ENCODE measurements around the gene DCLK2. TPM values are rescaled to one million over a fixed set of nuclear protein-coding genes. Genes with fewer than 3 reads are reported as not detected.
"Not testable (repeated sequence)": the region's sequence is repeated elsewhere in the genome, so short reads cannot be mapped to it uniquely, and the experiment has no call there.

Gene DCLK2
- total RNA-seq, 2 experiments from 2014 or later: not detected

- ATAC-seq (ENCODE audit: low read depth) (no peak), DNase-seq (no peak)
- no peak overlapping the region for H3K27ac Mint-ChIP-seq
- no peaks in the 10 kb centered on the region for H3K9me3 Mint-ChIP-seq
- H3K27me3 Mint-ChIP-seq: peaks cover 3% of the 10 kb centered on the region
- POLR2A ChIA-PET: interaction anchor here (0.5 kb wide), 1 partner anchor 121 kb away, joined by 3 read pairs; no protein-coding TSS in a partner anchor
- no peak overlapping the region for H3K4me3 Mint-ChIP-seq
- H3K4me1 Mint-ChIP-seq: no peaks in the 10 kb centered on the region
- H3K36me3 Mint-ChIP-seq: no peaks in the 10 kb centered on the region
Observed at GRCh38 chr4:150158041-150158440, 79.8 kb downstream of the DCLK2 start.

- no peaks in the 10 kb centered on the region for H3K4me1 Mint-ChIP-seq
- H3K4me3 Mint-ChIP-seq: no peak overlapping the region
- POLR2A ChIA-PET: no interaction called here
- H3K27ac Mint-ChIP-seq: no peak overlapping the region
- no peak for ATAC-seq (ENCODE audit: low read depth)
- no peaks in the 10 kb centered on the region for H3K9me3 Mint-ChIP-seq
- DNase-seq: no peak
- H3K36me3 Mint-ChIP-seq: no peaks in the 10 kb centered on the region
- peaks cover 3% of the 10 kb centered on the region for H3K27me3 Mint-ChIP-seq
Observed at GRCh38 chr4:150160473-150160872, 82.2 kb downstream of the DCLK2 start.

- ATAC-seq (ENCODE audit: low read depth) (no peak), DNase-seq (no peak)
- Mint-ChIP-seq H3K9me3 (no peaks in the 10 kb centered on the region), H3K4me3 (no peak overlapping the region), H3K36me3 (no peaks in the 10 kb centered on the region), H3K4me1 (no peaks in the 10 kb centered on the region), H3K27me3 (peaks cover 3% of the 10 kb centered on the region), H3K27ac (no peak overlapping the region)
- POLR2A ChIA-PET: no interaction called here
Observed at GRCh38 chr4:150161109-150161508, 82.9 kb downstream of the DCLK2 start.

DNA sequence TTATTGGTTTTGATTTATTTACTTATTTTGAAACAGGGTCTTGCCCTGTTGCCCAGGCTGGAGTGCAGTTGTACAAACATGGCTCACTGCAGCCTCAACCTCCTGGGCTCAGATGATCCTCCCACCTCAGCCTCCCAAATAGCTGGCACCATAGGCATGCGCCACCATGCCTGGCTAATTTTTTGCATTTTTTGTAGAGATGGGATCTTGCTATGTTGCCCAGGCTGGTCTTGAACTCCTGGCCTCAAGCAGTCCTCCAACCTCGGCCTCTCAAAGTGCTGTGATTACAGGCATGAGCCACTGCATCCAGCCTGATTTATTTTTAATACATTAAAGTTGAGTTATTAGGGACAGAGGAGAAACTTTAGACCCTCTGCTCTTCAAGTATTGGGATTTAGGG is 83.8 kb downstream of the DCLK2 start:
- ATAC-seq (ENCODE audit: low read depth); H3K36me3 Mint-ChIP-seq; H3K4me3 Mint-ChIP-seq; H3K27me3 Mint-ChIP-seq; POLR2A ChIA-PET; DNase-seq; H3K9me3 Mint-ChIP-seq; H3K27ac Mint-ChIP-seq; H3K4me1 Mint-ChIP-seq: not testable (repeated sequence)

DNA sequence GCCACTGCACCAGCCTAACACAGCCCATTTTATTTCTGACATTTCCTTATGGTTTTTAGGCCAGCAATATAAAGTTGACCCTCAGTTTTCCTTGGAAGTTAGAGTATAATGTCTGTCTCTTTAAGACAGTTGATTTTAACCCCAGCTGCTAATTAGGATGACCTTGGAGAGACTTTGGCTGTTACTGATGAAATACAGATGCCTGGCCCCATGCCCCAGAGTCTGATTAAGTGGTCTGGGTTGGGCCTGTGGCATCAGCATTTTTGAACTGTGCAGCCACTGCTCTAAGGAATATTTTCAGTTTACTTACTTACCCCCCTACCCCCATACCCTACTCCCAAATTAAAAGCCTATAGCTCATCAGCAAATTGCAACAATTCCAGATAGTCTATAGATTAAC is 85.8 kb downstream of the DCLK2 start:
- H3K36me3 Mint-ChIP-seq: no peaks in the 10 kb centered on the region
- ATAC-seq (ENCODE audit: low read depth) (no peak), DNase-seq (no peak)
- H3K4me3 Mint-ChIP-seq: no peak overlapping the region
- H3K9me3 Mint-ChIP-seq: no peaks in the 10 kb centered on the region
- no peaks in the 10 kb centered on the region for H3K4me1 Mint-ChIP-seq
- H3K27me3 Mint-ChIP-seq: no peaks in the 10 kb centered on the region
- H3K27ac Mint-ChIP-seq: no peak overlapping the region
- POLR2A ChIA-PET: no interaction called here

DNA sequence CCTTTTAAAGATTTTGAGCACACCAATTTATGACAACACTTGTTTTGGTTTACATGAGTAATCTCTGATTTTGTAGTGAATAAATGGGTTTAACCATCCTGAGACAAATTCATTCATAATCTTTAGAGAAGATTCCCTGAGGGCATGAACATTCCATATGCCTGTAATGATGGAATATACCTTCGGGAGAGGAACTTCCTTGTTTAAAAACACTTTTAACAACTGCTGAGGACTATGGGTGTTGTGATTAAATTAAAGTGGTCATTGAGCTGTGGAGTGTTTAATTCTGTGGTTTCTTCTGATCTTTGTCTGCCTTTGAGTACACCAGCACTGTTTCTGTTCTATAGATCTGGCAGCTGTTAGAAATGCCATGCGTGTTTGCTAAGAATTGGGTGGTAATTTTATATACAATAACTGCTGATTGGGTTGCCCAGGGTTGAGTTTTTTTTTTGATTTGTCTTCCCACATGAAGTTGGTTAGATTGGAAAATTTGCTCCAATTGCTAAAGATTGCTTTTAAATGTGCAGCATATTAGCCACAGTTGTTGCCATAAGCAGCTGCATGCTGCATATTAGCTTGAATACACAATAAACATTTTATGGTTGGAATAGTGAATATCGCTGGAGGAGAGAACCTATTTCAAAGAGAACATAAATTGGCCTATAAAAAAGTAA is 86.8 kb downstream of the DCLK2 start:
- H3K9me3 Mint-ChIP-seq: no peaks in the 10 kb centered on the region
- H3K36me3 Mint-ChIP-seq: no peaks in the 10 kb centered on the region
- POLR2A ChIA-PET: no interaction called here
- H3K27ac Mint-ChIP-seq: no peak overlapping the region
- no peak for ATAC-seq (ENCODE audit: low read depth)
- DNase-seq: no peak
- H3K4me3 Mint-ChIP-seq: no peak overlapping the region
- no peaks in the 10 kb centered on the region for H3K4me1 Mint-ChIP-seq
- peaks cover 2% of the 10 kb centered on the region for H3K27me3 Mint-ChIP-seq

DNA sequence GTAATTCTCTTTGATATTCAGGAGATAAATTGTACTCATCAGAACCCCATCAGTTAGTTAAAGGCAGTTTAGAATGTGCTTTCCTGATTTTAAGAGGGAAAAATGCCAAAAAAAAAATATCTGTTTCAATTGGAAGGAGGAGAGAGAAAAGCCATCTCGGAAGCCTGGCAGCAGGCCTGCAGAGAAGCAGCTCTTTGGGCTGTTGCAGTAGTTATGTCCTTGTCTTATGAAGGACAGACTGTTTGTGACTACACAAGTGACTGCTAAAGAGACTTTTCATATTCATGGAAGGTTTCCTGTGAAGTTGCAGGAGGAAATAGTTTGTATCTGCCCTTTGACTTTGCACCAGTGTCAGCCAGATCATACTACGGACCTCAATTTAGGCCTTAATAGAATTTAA is 88.8 kb downstream of the DCLK2 start:
- ATAC-seq (ENCODE audit: low read depth): no peak
- no peaks in the 10 kb centered on the region for H3K4me1 Mint-ChIP-seq
- H3K27ac Mint-ChIP-seq: no peak overlapping the region
- POLR2A ChIA-PET: no interaction called here
- peaks cover 2% of the 10 kb centered on the region for H3K27me3 Mint-ChIP-seq
- no peak overlapping the region for H3K4me3 Mint-ChIP-seq
- DNase-seq: no peak
- H3K9me3 Mint-ChIP-seq: no peaks in the 10 kb centered on the region
- no peaks in the 10 kb centered on the region for H3K36me3 Mint-ChIP-seq

- Mint-ChIP-seq H3K27me3 (peaks cover 11% of the 10 kb centered on the region), H3K27ac (no peak overlapping the region), H3K4me1 (no peaks in the 10 kb centered on the region), H3K4me3 (no peak overlapping the region), H3K9me3 (no peaks in the 10 kb centered on the region), H3K36me3 (no peaks in the 10 kb centered on the region)
- DNase-seq: no peak
- no peak for ATAC-seq (ENCODE audit: low read depth)
- POLR2A ChIA-PET: no interaction called here
Observed at GRCh38 chr4:150173432-150173861, 95.2 kb downstream of the DCLK2 start.

DNA sequence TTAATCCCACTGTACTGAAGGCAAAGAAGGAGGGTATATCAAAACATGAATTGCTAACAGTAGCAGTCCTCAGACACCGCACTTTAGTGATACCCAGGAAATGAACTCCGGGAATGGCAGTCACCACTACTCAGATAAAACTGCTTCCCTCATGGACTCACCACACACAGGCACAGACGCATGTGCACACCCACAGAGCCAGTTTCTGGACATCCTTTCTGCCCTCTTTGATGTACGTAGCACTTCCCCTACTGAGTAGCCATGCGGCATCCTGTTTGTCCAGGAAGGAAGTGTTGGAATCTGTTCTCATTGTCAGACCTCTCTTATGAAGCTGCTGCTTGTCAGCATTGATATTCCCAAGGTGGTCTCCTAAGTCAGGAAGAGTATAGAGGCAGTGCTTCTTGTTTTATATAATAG is 95.7 kb downstream of the DCLK2 start:
- POLR2A ChIA-PET: no interaction called here
- Mint-ChIP-seq H3K27me3 (peaks cover 15% of the 10 kb centered on the region), H3K36me3 (no peaks in the 10 kb centered on the region), H3K9me3 (no peaks in the 10 kb centered on the region), H3K27ac (no peak overlapping the region), H3K4me1 (no peaks in the 10 kb centered on the region), H3K4me3 (no peak overlapping the region)
- DNase-seq: no peak
- ATAC-seq (ENCODE audit: low read depth): no peak

DNA sequence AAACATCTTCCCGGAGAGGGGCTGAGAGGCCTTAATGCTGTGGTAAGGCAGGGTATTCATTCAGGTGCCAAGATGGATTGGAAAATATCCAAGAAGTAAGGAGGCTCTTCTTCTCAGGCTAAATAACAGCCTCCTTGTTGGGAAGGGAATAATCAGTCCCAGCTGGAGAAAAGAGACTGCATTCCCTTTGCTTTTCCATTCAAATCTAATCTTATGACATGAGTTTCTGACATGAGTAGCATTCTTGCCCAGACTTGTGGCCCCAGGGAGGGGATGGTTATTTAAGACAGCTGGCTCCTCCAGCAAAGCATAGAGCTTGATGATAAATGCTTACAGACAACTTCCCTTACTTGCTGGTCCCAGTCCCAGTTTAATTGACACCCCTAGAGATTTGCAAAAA is 98.3 kb downstream of the DCLK2 start:
- DNase-seq (no peak), ATAC-seq (ENCODE audit: low read depth) (no peak)
- Mint-ChIP-seq H3K27me3 (peaks cover 15% of the 10 kb centered on the region), H3K27ac (no peak overlapping the region), H3K4me1 (no peaks in the 10 kb centered on the region), H3K36me3 (no peaks in the 10 kb centered on the region), H3K9me3 (no peaks in the 10 kb centered on the region), H3K4me3 (no peak overlapping the region)
- POLR2A ChIA-PET: no interaction called here

DNA sequence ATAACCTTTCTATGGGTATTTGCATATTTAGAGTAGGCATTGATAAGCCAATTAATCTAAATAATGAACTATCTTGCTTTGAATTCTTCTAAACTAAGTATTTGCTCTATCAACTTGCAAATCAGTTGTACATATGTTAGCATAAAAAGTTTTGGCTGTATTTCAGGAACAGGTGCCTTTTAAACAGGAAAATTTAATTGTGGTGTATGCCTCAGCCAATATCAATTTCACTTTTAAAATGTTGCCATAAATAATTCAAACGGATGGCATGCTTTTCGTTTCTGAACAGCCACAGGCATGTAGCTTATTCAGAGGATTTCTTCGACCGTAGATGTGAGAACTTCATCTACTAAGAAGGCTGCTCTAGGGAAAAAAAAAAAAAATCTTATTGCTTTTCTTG is 99.9 kb downstream of the DCLK2 start:
- H3K27ac Mint-ChIP-seq: no peak overlapping the region
- no peaks in the 10 kb centered on the region for H3K36me3 Mint-ChIP-seq
- no peak overlapping the region for H3K4me3 Mint-ChIP-seq
- ATAC-seq (ENCODE audit: low read depth): no peak
- no peak for DNase-seq
- no peaks in the 10 kb centered on the region for H3K9me3 Mint-ChIP-seq
- no peaks in the 10 kb centered on the region for H3K4me1 Mint-ChIP-seq
- peaks cover 17% of the 10 kb centered on the region for H3K27me3 Mint-ChIP-seq
- POLR2A ChIA-PET: no interaction called here

- no peak overlapping the region for H3K27ac Mint-ChIP-seq
- H3K4me1 Mint-ChIP-seq: no peaks in the 10 kb centered on the region
- H3K36me3 Mint-ChIP-seq: no peaks in the 10 kb centered on the region
- POLR2A ChIA-PET: no interaction called here
- no peak for DNase-seq
- H3K9me3 Mint-ChIP-seq: no peaks in the 10 kb centered on the region
- H3K4me3 Mint-ChIP-seq: no peak overlapping the region
- H3K27me3 Mint-ChIP-seq: peaks cover 15% of the 10 kb centered on the region
- no peak for ATAC-seq (ENCODE audit: low read depth)
Observed at GRCh38 chr4:150181536-150181935, 103.3 kb downstream of the DCLK2 start.

- DNase-seq (no peak), ATAC-seq (ENCODE audit: low read depth) (no peak)
- POLR2A ChIA-PET: no interaction called here
- no peaks in the 10 kb centered on the region for H3K9me3 Mint-ChIP-seq
- H3K27me3 Mint-ChIP-seq: peaks cover 9% of the 10 kb centered on the region
- no peaks in the 10 kb centered on the region for H3K36me3 Mint-ChIP-seq
- no peak overlapping the region for H3K27ac Mint-ChIP-seq
- no peak overlapping the region for H3K4me3 Mint-ChIP-seq
- H3K4me1 Mint-ChIP-seq: no peaks in the 10 kb centered on the region
Observed at GRCh38 chr4:150182794-150183193, 104.5 kb downstream of the DCLK2 start.

DNA sequence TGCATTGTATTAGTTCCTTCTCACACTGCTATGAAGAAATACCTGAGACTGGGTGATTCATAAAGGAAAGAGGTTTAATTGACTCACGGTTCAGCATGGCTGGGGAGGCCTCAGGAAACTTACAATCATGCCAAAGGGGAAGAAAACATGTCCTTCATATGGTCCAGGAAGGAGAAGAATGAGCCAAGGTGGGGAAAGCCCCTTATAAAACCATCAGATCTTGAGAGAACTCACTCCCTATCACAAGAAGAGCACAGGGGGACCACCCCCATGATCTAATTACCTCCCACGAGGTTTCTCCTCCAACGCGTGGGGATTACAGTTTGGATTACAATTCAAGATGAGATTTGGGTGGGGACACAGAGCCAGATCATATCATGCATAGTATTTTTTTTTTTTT is 106.8 kb downstream of the DCLK2 start:
- ATAC-seq (ENCODE audit: low read depth); POLR2A ChIA-PET; DNase-seq; H3K9me3 Mint-ChIP-seq; H3K4me1 Mint-ChIP-seq; H3K4me3 Mint-ChIP-seq; H3K27me3 Mint-ChIP-seq; H3K27ac Mint-ChIP-seq; H3K36me3 Mint-ChIP-seq: not testable (repeated sequence)

DNA sequence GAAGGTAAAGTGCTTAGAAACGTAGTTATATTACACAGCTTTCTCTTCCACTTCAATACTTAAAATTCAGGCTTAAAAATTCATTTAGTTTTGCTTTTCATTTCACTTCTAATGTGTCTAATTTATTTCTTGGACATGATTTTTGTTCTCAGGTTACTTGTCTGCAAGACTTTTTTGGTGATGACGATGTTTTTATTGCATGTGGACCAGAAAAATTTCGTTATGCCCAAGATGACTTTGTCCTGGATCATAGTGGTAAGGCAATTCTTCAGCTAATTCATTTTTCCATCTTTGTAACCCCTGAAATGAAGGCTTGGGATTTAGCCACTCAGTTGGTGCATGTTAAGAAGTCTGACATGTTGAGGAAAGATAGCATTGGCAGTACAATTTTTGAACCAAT is 114.7 kb downstream of the DCLK2 start:
- Mint-ChIP-seq H3K4me1 (no peaks in the 10 kb centered on the region), H3K36me3 (no peaks in the 10 kb centered on the region), H3K9me3 (no peaks in the 10 kb centered on the region), H3K27me3 (no peaks in the 10 kb centered on the region), H3K4me3 (no peak overlapping the region), H3K27ac (no peak overlapping the region)
- no peak for ATAC-seq (ENCODE audit: low read depth)
- no peak for DNase-seq
- POLR2A ChIA-PET: no interaction called here

Data from activated naive CD8-positive, alpha-beta T cell treated with anti-CD3 and anti-CD28 coated beads, Interleukin-2, amount 10 ng/mL, durations not matched to agents 7 days and 5 days (primary cell).